Pancreas (tissue), 10 donors: ENCODE measurements around the gene ATXN10. TPM values are rescaled to one million over a fixed set of nuclear protein-coding genes. Genes with fewer than 3 reads are reported as not detected.

Source experiments
- ATAC-seq, 4 donors: fragments of 200-7000 bp; cut with Tn5 transposase; one replicate each; pipeline versions ENCODE4 v1.8.0 to v1.9.1; 2020; ENCODE audit warnings: mild to moderate bottlenecking in 4 of 4, moderate library complexity in 4 of 4
- DNase-seq, 6 donors: peaks; one replicate each; pipeline ENCODE4 v3.0.0-alpha.2; 2020
- FAIRE-seq: peaks from 2 replicates; lab custom pipeline; 2012; peaks lifted over from hg19 to GRCh38; lab: Jason Lieb, UNC
- H3K27ac ChIP-seq, 4 donors: fragments of 200-600 bp; sonication (generic); 1 replicate in 3 of 4; 2 replicates in 1 of 4; pipeline versions ENCODE4 v1.5.0 to v1.8.0; 2020
- H3K27me3 ChIP-seq, 4 donors: fragments of 200-600 bp; one replicate each; pipeline ENCODE4 v1.8.0; 2021
- H3K36me3 ChIP-seq, 3 donors: fragments of 200-600 bp; sonication (generic) in 1 of 3; one replicate each; pipeline versions ENCODE4 v1.5.0 to v1.8.0; 2020 to 2021
- H3K4me1 ChIP-seq, 3 donors: fragments of 200-600 bp; one replicate each; pipeline ENCODE4 v1.8.0; 2021
- H3K4me3 ChIP-seq, 4 donors: fragments of 200-600 bp; sonication (generic) in 2 of 4; one replicate each; pipeline versions ENCODE4 v1.5.0 to v1.8.0; 2020 to 2021
- H3K9me3 ChIP-seq, 4 donors: fragments of 200-600 bp; one replicate each; pipeline ENCODE4 v1.8.0; 2021
- CTCF ChIP-seq, 4 donors: fragments of 200-600 bp; sonication (generic) in 3 of 4; IDR thresholded peaks; one replicate each; pipeline versions ENCODE4 v1.5.0 to v1.8.0; 2021; ENCODE audit warnings: antibody characterized with exemption in 4 of 4
- WGBS, 2 donors: extraction: QIAGEN DNeasy Blood & Tissue Kit; methylation state at CpG; one replicate each; pipeline ENCODE4 v1.1.7; 2013; 5-methylcytosine and 5-hydroxymethylcytosine counted together
- intact Hi-C, 3 donors: fragments of 100-400 bp; cut with DNase I; formaldehyde crosslinking; loops; one replicate each; pipeline versions ENCODE4 v1.11.1 to v1.14.2; 2022
- polyA plus RNA-seq, 2 donors: library from polyadenylated mRNA; stranded (reverse); fragments of 200-250 nt; gene quantifications; one replicate each; pipeline ENCODE4 v1.2.3, GENCODE V29; 2013
- total RNA-seq, 6 donors: library from RNA; stranded (reverse); fragmentation: NEBNext Ultra II Directional in 4 of 6; extraction: Animal tissue kit (Norgen Biotek cat#: 25700) in 4 of 6; gene quantifications; one replicate each; pipeline versions ENCODE4 v1.2.1 to v1.2.4, GENCODE V29; 2021 to 2023
- donor health status: healthy with polysubstance abuse.
- donor health status: DM: no; HTN: no; CAD: no; lungs with moderate emphysema.
- donor health status: DM: no; HTN: no; CAD: no.
- donor health status: control.
- donor health status: control.
- donor health status: Bipolar disorder and iron deficiency.
- donor health status: DM: yes; HTN: yes; CAD: no.
- donor health status: DM: no; HTN: no; CAD: no.
- donor health status: DM: no; HTN: no; CAD: no.
- donor health status: DM: yes; HTN: yes; CAD: no.

The ATXN10 gene
- total and polyA plus RNA-seq, 8 donors = 19.1 to 75.1 (median 62.4) TPM

- 99 to 100% methylated on average over 1 of the region's 1 CpG for WGBS, 2 donors
- H3K4me3 ChIP-seq = no peak overlapping the region
- no peak overlapping the region for H3K27ac ChIP-seq
- TF ChIP-seq CTCF (IDR thresholded peaks at IDR 0.05) = no peak
- FAIRE-seq = no peak
- ATAC-seq = no peak
- intact Hi-C loops = no loop called here
- no peaks in the 10 kb centered on the region for H3K27me3 ChIP-seq
- H3K4me1 ChIP-seq = no peaks in the 10 kb centered on the region
- no peak for DNase-seq
- no peaks in the 10 kb centered on the region for H3K9me3 ChIP-seq
- H3K36me3 ChIP-seq = no peaks in the 10 kb centered on the region
These were observed 157.2 kb downstream of the ATXN10 start for GRCh38 chr22:45828841-45829240.

- intact Hi-C loops = no loop called here
- no peak overlapping the region for H3K27ac ChIP-seq
- H3K27me3 ChIP-seq = no peaks in the 10 kb centered on the region
- no peak overlapping the region for H3K4me3 ChIP-seq
- 81 to 89% methylated on average over 3 of the region's 3 CpGs for WGBS, 2 donors
- TF ChIP-seq CTCF (IDR thresholded peaks at IDR 0.05) = no peak
- no peaks in the 10 kb centered on the region for H3K9me3 ChIP-seq
- no peaks in the 10 kb centered on the region for H3K36me3 ChIP-seq
- FAIRE-seq = no peak
- no peaks in the 10 kb centered on the region for H3K4me1 ChIP-seq
- DNase-seq = no peak
- ATAC-seq = no peak
These were observed 159.1 kb downstream of the ATXN10 start for GRCh38 chr22:45830531-45831245.

- intact Hi-C loops = no loop called here
- no peak for TF ChIP-seq CTCF (IDR thresholded peaks at IDR 0.05)
- FAIRE-seq = no peak
These were observed 159.8 kb downstream of the ATXN10 start for GRCh38 chr22:45831394-45831793.

GRCh38 chr22:45832180-45832579 is 160.5 kb downstream of the ATXN10 start:
- no peak for FAIRE-seq
- no peak for DNase-seq
- H3K27ac ChIP-seq = no peak overlapping the region
- H3K36me3 ChIP-seq = no peaks in the 10 kb centered on the region
- no peaks in the 10 kb centered on the region for H3K27me3 ChIP-seq
- intact Hi-C loops = no loop called here
- no peaks in the 10 kb centered on the region for H3K4me1 ChIP-seq
- ATAC-seq = no peak
- WGBS, 2 donors = 86 to 96% methylated on average over 2 of the region's 2 CpGs
- H3K4me3 ChIP-seq = no peak overlapping the region
- TF ChIP-seq CTCF (IDR thresholded peaks at IDR 0.05) = no peak
- no peaks in the 10 kb centered on the region for H3K9me3 ChIP-seq

More at GRCh38 chr22:45831394-45831793, 159.8 kb downstream of the ATXN10 start:
- H3K36me3 ChIP-seq = no peaks in the 10 kb centered on the region
- WGBS, 2 donors = 70 to 79% methylated on average over 2 of the region's 2 CpGs
- H3K4me1 ChIP-seq = no peaks in the 10 kb centered on the region
- H3K4me3 ChIP-seq = no peak overlapping the region
- H3K27ac ChIP-seq = no peak overlapping the region
- DNase-seq (no peak), ATAC-seq (no peak)
- no peaks in the 10 kb centered on the region for H3K27me3 ChIP-seq
- H3K9me3 ChIP-seq = no peaks in the 10 kb centered on the region

GRCh38 chr22:45832959-45833580 is 161.4 kb downstream of the ATXN10 start:
- WGBS, 2 donors = 89 to 93% methylated on average over 8 of the region's 8 CpGs
- H3K27me3 ChIP-seq = no peaks in the 10 kb centered on the region
- no peaks in the 10 kb centered on the region for H3K9me3 ChIP-seq
- FAIRE-seq (no peak), DNase-seq (no peak), ATAC-seq (no peak)
- no peak overlapping the region for H3K27ac ChIP-seq
- intact Hi-C loops = no loop called here
- no peaks in the 10 kb centered on the region for H3K4me1 ChIP-seq
- TF ChIP-seq CTCF (IDR thresholded peaks at IDR 0.05) = no peak
- no peak overlapping the region for H3K4me3 ChIP-seq
- H3K36me3 ChIP-seq = no peaks in the 10 kb centered on the region
